Prostate gland (tissue), 2 donors: Measurements from ENCODE around the gene PFDN1.

Source experiments
- POLR2A ChIP-seq: fragments of 450-650 bp; IDR thresholded peaks from one replicate; pipeline ENCODE4 v1.6.1; 2016; ENCODE audit warnings: antibody characterized with exemption, mild to moderate bottlenecking
- POLR2AphosphoS5 ChIP-seq: sonication (generic); formaldehyde crosslinking; IDR thresholded peaks from one replicate; pipeline ENCODE4 v1.6.1; 2017; ENCODE audit warnings: antibody characterized with exemption
- TF ChIP-seq, protein P1 (sequence below), 4 experiments: fragments of 200-600 bp in 2 of 4; fragments of 450-650 bp in 2 of 4; sonication (generic) in 2 of 4; IDR thresholded peaks; 1 replicate in 3 of 4; 2 replicates in 1 of 4; pipeline ENCODE4 v1.5.1; 2016 to 2019; ENCODE audit warnings: antibody characterized with exemption in 4 of 4, mild to moderate bottlenecking in 2 of 4, moderate library complexity in 2 of 4

DNA sequence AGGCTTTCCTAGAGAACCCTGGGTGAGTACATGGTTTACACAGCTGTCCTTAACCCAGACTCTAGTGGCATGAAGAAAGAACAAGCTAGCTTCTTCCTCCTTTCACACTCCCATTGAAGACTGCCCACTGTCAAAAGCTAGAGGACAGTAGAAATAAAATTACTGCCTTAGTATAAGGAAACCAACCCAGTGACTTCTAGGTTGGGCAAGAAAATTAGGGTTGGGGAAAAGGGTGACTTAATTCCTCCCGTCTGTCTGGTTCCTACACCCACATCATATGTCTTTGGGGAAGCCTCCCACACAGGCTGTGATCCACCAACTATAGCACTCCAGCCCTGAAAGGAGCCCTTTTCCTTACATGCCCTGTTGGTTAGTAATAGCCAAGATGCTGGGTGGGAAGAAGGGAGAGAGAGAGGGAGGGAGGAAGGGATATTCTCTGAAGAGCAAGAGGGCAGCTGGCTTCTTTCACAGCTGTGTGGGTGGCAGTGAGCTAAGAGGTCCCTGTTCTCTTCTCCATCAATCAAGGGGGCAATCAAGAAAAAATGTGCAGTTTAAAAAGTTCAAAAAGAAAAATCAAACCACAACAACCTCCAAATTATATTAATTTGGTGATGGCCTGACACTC lies 21.8 kb upstream of the PFDN1 start:
- TF ChIP-seq, protein P1, sequence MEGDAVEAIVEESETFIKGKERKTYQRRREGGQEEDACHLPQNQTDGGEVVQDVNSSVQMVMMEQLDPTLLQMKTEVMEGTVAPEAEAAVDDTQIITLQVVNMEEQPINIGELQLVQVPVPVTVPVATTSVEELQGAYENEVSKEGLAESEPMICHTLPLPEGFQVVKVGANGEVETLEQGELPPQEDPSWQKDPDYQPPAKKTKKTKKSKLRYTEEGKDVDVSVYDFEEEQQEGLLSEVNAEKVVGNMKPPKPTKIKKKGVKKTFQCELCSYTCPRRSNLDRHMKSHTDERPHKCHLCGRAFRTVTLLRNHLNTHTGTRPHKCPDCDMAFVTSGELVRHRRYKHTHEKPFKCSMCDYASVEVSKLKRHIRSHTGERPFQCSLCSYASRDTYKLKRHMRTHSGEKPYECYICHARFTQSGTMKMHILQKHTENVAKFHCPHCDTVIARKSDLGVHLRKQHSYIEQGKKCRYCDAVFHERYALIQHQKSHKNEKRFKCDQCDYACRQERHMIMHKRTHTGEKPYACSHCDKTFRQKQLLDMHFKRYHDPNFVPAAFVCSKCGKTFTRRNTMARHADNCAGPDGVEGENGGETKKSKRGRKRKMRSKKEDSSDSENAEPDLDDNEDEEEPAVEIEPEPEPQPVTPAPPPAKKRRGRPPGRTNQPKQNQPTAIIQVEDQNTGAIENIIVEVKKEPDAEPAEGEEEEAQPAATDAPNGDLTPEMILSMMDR (IDR thresholded peaks at IDR 0.05), result no peak
- TF ChIP-seq POLR2A (no peak), POLR2AphosphoS5 (no peak)
